GM12872 (cell line): ENCODE measurements around the gene SERINC5.

Source experiments
- CTCF ChIP-seq: IDR thresholded peaks from 3 replicates; pipeline ENCODE4 v1.5.1; 2011; ENCODE audit warnings: low read depth, mild to moderate bottlenecking, low read length, moderate library complexity; ENCODE audit not compliant: insufficient read depth

Gene SERINC5

GRCh38 chr5:80124121-80124918 is 131.5 kb downstream of the SERINC5 start:
- no peak for TF ChIP-seq CTCF

GRCh38 chr5:80122579-80122978 is 133.3 kb downstream of the SERINC5 start:
- no peak for TF ChIP-seq CTCF

GRCh38 chr5:80119372-80119771 is 136.5 kb downstream of the SERINC5 start:
- no peak for TF ChIP-seq CTCF

GRCh38 chr5:80117446-80117845 is 138.4 kb downstream of the SERINC5 start:
- no peak for TF ChIP-seq CTCF

GRCh38 chr5:80116465-80116864 is 139.4 kb downstream of the SERINC5 start:
- no peak for TF ChIP-seq CTCF

- TF ChIP-seq CTCF = no peak
Measured at GRCh38 chr5:80116000-80116399, 139.8 kb downstream of the SERINC5 start.

- TF ChIP-seq CTCF = no peak
Measured at GRCh38 chr5:80114860-80115259, 141.0 kb downstream of the SERINC5 start.
